Neural progenitor cell (in vitro differentiated cells): ENCODE data around the gene ARVCF.

Experiments used
- CTCF ChIP-seq: fragments of 200-600 bp; sonication (generic); IDR thresholded peaks from 2 replicates; pipeline ENCODE4 v1.5.1; 2017; ENCODE audit warnings: antibody characterized with exemption, mild to moderate bottlenecking
- EZH2 ChIP-seq: fragments of 200-600 bp; sonication (generic); IDR thresholded peaks from 2 replicates; pipeline ENCODE4 v1.6.1; 2017; ENCODE audit warnings: antibody characterized with exemption, mild to moderate bottlenecking, moderate library complexity
- EZH2phosphoT487 ChIP-seq: fragments of 200-600 bp; sonication (generic); IDR thresholded peaks from 2 replicates; pipeline ENCODE4 v1.6.1; 2017; ENCODE audit warnings: antibody characterized with exemption

- TF ChIP-seq CTCF (no peak), EZH2phosphoT487 (no peak), EZH2 (no peak)
These were observed 42.9 kb downstream of the ARVCF start for GRCh38 chr22:19973551-19974267.
